Neural crest cell (in vitro differentiated cells): Measurements from ENCODE around the gene TULP4. TPM values are rescaled to one million over a fixed set of nuclear protein-coding genes. Genes with fewer than 3 reads are reported as not detected.
A peak's percentile ranks its signal among the peaks of the same experiment; 100 is the strongest.

Source experiments
- DNase-seq: peaks from one replicate; pipeline ENCODE4 v3.0.0; 2021; ENCODE audit warnings: low read depth, mixed read lengths, low spot score
- H3K27ac Mint-ChIP-seq: one replicate; pipeline ENCODE4 v1.8.0; 2021; ENCODE audit warnings: mild to moderate bottlenecking, mixed read lengths; ENCODE audit not compliant: unreplicated experiment
- H3K27me3 Mint-ChIP-seq: 2 replicates; pipeline ENCODE4 v1.8.0; 2021; ENCODE audit warnings: low read depth, mild to moderate bottlenecking, mixed read lengths
- H3K36me3 Mint-ChIP-seq: 2 replicates; pipeline ENCODE4 v1.8.0; 2021; ENCODE audit warnings: low read depth, mild to moderate bottlenecking, mixed read lengths
- H3K4me1 Mint-ChIP-seq: 2 replicates; pipeline ENCODE4 v1.8.0; 2021; ENCODE audit warnings: mixed read lengths
- H3K4me3 Mint-ChIP-seq: one replicate; pipeline ENCODE4 v1.8.0; 2021; ENCODE audit warnings: mild to moderate bottlenecking, mixed read lengths
- H3K9me3 Mint-ChIP-seq: 2 replicates; pipeline ENCODE4 v1.8.0; 2021; ENCODE audit warnings: mixed read lengths
- total RNA-seq: library from RNA; stranded (reverse); gene quantifications from 2 replicates; pipeline ENCODE4 v1.2.1, GENCODE V29; 2021
- TF ChIP-seq, protein P1 (sequence below): fragments of 200-600 bp; sonication (generic); conservative IDR thresholded peaks from 2 replicates; pipeline ENCODE4 v1.5.0; 2021; ENCODE audit warnings: antibody characterized with exemption, mild to moderate bottlenecking

Gene TULP4
- total RNA-seq, 1 donor from 2014 or later, result 115 TPM

DNA sequence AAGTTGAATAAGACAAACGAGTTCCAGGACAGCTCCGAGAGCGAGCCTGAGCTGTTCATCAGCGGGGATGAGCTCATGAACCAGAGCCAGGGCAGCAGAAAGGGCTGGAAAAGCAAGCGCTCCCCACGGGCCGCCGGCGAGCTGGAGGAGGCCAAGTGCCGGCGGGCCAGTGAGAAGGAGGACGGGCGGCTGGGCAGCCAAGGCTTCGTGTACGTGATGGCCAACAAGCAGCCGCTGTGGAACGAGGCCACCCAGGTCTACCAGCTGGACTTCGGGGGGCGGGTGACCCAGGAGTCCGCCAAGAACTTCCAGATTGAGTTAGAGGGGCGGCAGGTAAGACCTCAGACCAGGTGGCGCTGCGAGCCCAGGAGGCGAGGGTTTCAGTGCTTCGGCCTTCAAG lies 191.6 kb downstream of the TULP4 start:
- no peak for DNase-seq
- TF ChIP-seq, protein P1, sequence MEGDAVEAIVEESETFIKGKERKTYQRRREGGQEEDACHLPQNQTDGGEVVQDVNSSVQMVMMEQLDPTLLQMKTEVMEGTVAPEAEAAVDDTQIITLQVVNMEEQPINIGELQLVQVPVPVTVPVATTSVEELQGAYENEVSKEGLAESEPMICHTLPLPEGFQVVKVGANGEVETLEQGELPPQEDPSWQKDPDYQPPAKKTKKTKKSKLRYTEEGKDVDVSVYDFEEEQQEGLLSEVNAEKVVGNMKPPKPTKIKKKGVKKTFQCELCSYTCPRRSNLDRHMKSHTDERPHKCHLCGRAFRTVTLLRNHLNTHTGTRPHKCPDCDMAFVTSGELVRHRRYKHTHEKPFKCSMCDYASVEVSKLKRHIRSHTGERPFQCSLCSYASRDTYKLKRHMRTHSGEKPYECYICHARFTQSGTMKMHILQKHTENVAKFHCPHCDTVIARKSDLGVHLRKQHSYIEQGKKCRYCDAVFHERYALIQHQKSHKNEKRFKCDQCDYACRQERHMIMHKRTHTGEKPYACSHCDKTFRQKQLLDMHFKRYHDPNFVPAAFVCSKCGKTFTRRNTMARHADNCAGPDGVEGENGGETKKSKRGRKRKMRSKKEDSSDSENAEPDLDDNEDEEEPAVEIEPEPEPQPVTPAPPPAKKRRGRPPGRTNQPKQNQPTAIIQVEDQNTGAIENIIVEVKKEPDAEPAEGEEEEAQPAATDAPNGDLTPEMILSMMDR, result no peak
- Mint-ChIP-seq H3K36me3 (peaks cover 12% of the 10 kb centered on the region), H3K4me1 (peaks cover 6% of the 10 kb centered on the region), H3K4me3 (no peak overlapping the region), H3K27me3 (no peaks in the 10 kb centered on the region), H3K9me3 (no peaks in the 10 kb centered on the region), H3K27ac (no peak overlapping the region)

DNA sequence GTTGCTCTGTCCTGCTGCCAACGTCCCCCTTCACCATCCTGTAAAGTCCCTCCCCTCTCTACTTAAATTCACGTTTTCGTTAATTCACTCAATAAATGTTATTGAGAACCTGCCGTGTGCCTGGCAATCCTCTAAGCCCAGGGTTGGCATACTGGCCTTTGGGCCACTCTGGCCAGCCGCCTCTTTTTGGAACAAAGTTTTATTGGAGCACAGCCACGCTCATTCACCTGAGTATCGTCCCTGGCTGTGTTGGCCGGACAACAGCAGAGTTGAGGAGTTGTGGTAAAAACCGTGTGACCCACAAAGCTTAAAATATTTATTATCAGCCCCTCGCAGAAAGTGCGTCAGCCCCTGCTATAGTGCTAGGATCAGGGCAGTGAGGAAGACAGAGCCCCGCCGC lies 192.9 kb downstream of the TULP4 start:
- Mint-ChIP-seq H3K4me1 (peaks cover 6% of the 10 kb centered on the region), H3K27me3 (no peaks in the 10 kb centered on the region), H3K27ac (no peak overlapping the region), H3K9me3 (no peaks in the 10 kb centered on the region), H3K4me3 (no peak overlapping the region), H3K36me3 (peaks cover 12% of the 10 kb centered on the region)
- TF ChIP-seq, protein P1, result no peak
- no peak for DNase-seq

DNA sequence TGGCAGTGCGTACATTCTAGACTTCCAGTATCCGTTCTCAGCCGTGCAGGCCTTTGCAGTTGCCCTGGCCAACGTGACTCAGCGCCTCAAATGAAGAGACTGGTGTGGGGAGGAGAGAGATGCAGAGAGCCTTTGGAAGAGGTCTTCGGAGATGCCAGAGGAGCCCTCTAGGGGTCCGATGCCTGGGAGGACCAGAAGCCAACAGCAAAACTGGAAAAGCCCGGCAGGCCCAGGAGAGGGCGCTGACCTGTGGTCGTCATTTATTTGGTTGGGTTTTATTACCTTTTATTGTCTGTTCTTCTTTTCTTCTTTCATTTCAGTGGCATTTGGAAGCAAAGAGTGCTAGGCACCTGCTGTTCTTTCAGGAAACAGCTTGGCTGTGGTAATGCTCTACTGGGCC lies 194.3 kb downstream of the TULP4 start:
- Mint-ChIP-seq H3K9me3 (no peaks in the 10 kb centered on the region), H3K4me1 (peaks cover 6% of the 10 kb centered on the region), H3K27ac (no peak overlapping the region), H3K36me3 (peaks cover 11% of the 10 kb centered on the region), H3K4me3 (no peak overlapping the region), H3K27me3 (no peaks in the 10 kb centered on the region)
- peak; percentile 11 for DNase-seq
- TF ChIP-seq, protein P1, result peak; percentile 52

DNA sequence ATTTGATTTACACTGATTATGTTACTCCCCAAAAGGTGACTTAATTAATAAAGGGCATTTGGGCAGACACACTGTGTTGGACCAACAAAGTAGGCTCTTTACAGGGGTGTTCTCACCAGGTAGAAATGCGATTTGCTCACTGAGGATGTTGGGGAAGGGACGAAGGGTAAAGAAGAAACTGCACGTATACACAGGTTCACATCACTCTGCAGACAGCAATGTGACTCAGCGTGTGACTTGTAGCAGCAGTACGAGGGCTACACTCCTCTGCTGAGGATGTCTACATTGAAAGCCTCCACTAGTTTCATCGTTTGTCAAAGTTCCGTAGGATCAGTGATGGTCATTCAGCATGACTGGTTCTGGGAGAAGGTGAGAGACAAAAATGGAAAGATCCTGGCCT lies 194.9 kb downstream of the TULP4 start:
- Mint-ChIP-seq H3K4me3 (no peak overlapping the region), H3K27me3 (no peaks in the 10 kb centered on the region), H3K27ac (no peak overlapping the region), H3K4me1 (peaks cover 6% of the 10 kb centered on the region), H3K36me3 (peaks cover 11% of the 10 kb centered on the region), H3K9me3 (no peaks in the 10 kb centered on the region)
- TF ChIP-seq, protein P1, result no peak
- no peak for DNase-seq

DNA sequence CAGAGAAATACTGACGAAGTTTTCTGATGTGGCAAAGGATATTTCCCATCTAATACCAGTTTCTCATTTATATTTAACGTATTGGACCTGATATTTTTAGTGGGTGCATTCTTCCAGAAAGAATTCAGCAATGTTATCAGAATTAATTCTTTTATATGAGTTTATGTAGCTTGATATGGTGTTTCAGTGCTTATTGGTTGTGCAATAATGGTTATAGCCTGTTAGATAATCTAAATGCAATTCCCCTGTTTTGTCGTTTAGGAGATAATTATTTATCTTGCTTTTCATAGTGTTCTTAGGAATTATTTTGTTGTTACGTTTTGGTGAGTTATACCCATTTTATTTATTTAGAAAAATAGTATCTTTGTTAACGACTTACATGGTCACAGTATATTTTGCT lies 196.2 kb downstream of the TULP4 start:
- TF ChIP-seq, protein P1, result no peak
- no peak for DNase-seq
- H3K36me3 Mint-ChIP-seq, result peaks cover 6% of the 10 kb centered on the region
- peaks cover 6% of the 10 kb centered on the region for H3K4me1 Mint-ChIP-seq
- no peak overlapping the region for H3K27ac Mint-ChIP-seq
- no peaks in the 10 kb centered on the region for H3K9me3 Mint-ChIP-seq
- H3K27me3 Mint-ChIP-seq, result no peaks in the 10 kb centered on the region
- H3K4me3 Mint-ChIP-seq, result no peak overlapping the region

DNA sequence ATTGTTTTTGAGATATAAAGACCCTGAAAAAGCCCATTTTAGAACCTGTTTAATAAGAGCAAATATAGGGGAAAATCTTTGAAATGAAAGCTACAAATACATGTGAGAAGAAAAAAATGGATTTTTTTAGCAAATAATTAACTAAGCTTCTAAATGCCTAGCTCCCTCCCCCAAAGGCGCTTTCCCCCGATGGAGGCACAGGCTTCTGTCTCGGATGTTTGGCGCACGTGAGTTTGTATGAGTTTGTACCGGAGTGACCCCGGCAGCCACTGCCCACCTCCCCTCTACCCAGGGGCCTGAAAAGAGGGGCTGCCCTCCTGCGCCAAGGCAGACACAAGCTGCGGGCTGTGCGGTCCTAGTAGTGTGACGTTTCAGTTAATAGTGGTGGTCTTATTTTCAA lies 197.2 kb downstream of the TULP4 start:
- TF ChIP-seq, protein P1, result no peak
- H3K27me3 Mint-ChIP-seq, result no peaks in the 10 kb centered on the region
- peaks cover 7% of the 10 kb centered on the region for H3K36me3 Mint-ChIP-seq
- DNase-seq, result no peak
- H3K4me3 Mint-ChIP-seq, result no peak overlapping the region
- H3K27ac Mint-ChIP-seq, result no peak overlapping the region
- H3K9me3 Mint-ChIP-seq, result no peaks in the 10 kb centered on the region
- peaks cover 6% of the 10 kb centered on the region for H3K4me1 Mint-ChIP-seq
